ENCODE measurements around the gene ST6GAL1. TPM values are rescaled to one million over a fixed set of nuclear protein-coding genes. Genes with fewer than 3 reads are reported as not detected.
A peak's percentile ranks its signal among the peaks of the same experiment; 100 is the strongest.

The ST6GAL1 gene
- total and polyA plus RNA-seq, 4 donors, result 15.1 to 113 (median 60.4) TPM

- Histone ChIP-seq H3K4me1 (ENCODE audit: control insufficient read depth in 5 of 5, insufficient read depth in 5 of 5, low read length in 5 of 5) (no peaks in the 10 kb centered on the region), H3K27me3 (ENCODE audit: control insufficient read depth in 3 of 3, insufficient read depth in 3 of 3, low read length in 2 of 3) (no peaks in the 10 kb centered on the region), H3K4me3 (no peak overlapping the region), H3K36me3 (ENCODE audit: control insufficient read depth in 4 of 4, insufficient read depth in 4 of 4, low read length in 4 of 4) (no peaks in the 10 kb centered on the region), H3K9ac (ENCODE audit: insufficient read depth in 1 of 2, low read length in 2 of 2) (no peak overlapping the region), H3K27ac (ENCODE audit: low read depth in 1 of 2, low read length in 1 of 2) (no peak overlapping the region), H3K9me3 (ENCODE audit: control insufficient read depth in 4 of 4, insufficient read depth in 3 of 4, low read length in 3 of 4) (no peaks in the 10 kb centered on the region)
- WGBS, 2 donors, result 77 to 94% methylated on average over 1 of the region's 1 CpG
- ATAC-seq (ENCODE audit: insufficient read depth, low FRiP score) (no peak), DNase-seq (no peak)
- TF ChIP-seq, protein P1, sequence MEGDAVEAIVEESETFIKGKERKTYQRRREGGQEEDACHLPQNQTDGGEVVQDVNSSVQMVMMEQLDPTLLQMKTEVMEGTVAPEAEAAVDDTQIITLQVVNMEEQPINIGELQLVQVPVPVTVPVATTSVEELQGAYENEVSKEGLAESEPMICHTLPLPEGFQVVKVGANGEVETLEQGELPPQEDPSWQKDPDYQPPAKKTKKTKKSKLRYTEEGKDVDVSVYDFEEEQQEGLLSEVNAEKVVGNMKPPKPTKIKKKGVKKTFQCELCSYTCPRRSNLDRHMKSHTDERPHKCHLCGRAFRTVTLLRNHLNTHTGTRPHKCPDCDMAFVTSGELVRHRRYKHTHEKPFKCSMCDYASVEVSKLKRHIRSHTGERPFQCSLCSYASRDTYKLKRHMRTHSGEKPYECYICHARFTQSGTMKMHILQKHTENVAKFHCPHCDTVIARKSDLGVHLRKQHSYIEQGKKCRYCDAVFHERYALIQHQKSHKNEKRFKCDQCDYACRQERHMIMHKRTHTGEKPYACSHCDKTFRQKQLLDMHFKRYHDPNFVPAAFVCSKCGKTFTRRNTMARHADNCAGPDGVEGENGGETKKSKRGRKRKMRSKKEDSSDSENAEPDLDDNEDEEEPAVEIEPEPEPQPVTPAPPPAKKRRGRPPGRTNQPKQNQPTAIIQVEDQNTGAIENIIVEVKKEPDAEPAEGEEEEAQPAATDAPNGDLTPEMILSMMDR (IDR thresholded peaks at IDR 0.05; ENCODE audit: control extremely low read depth, extremely low read depth), result no peak
These were observed 179.8 kb downstream of the ST6GAL1 start for GRCh38 chr3:187110156-187110555.

- H3K27me3 ChIP-seq (ENCODE audit: control insufficient read depth in 3 of 3, insufficient read depth in 3 of 3, low read length in 2 of 3), result no peaks in the 10 kb centered on the region
- ATAC-seq (ENCODE audit: insufficient read depth, low FRiP score) (no peak), DNase-seq (peak in 2 of 3 donors; percentile 13 to 19)
These were observed 182.8 kb downstream of the ST6GAL1 start for GRCh38 chr3:187112934-187113793.

GRCh38 chr3:187114511-187114910, 184.2 kb downstream of the ST6GAL1 start:
- TF ChIP-seq, protein P1 (IDR thresholded peaks at IDR 0.05; ENCODE audit: control extremely low read depth, extremely low read depth), result no peak
- 98% methylated on average over 2 of the region's 2 CpGs for WGBS, 2 donors
- DNase-seq (no peak), ATAC-seq (ENCODE audit: insufficient read depth, low FRiP score) (no peak)
- H3K9ac ChIP-seq (ENCODE audit: insufficient read depth in 1 of 2, low read length in 2 of 2), result no peak overlapping the region
- H3K27me3 ChIP-seq (ENCODE audit: control insufficient read depth in 3 of 3, insufficient read depth in 3 of 3, low read length in 2 of 3), result no peaks in the 10 kb centered on the region
- no peak overlapping the region for H3K27ac ChIP-seq (ENCODE audit: low read depth in 1 of 2, low read length in 1 of 2)
- no peaks in the 10 kb centered on the region for H3K4me1 ChIP-seq (ENCODE audit: control insufficient read depth in 5 of 5, insufficient read depth in 5 of 5, low read length in 5 of 5)
- no peak overlapping the region for H3K4me3 ChIP-seq
- H3K36me3 ChIP-seq (ENCODE audit: control insufficient read depth in 4 of 4, insufficient read depth in 4 of 4, low read length in 4 of 4), result no peaks in the 10 kb centered on the region
- no peaks in the 10 kb centered on the region for H3K9me3 ChIP-seq (ENCODE audit: control insufficient read depth in 4 of 4, insufficient read depth in 3 of 4, low read length in 3 of 4)

More at GRCh38 chr3:187112934-187113793, 182.8 kb downstream of the ST6GAL1 start:
- no peaks in the 10 kb centered on the region for H3K36me3 ChIP-seq (ENCODE audit: control insufficient read depth in 4 of 4, insufficient read depth in 4 of 4, low read length in 4 of 4)
- H3K9ac ChIP-seq (ENCODE audit: insufficient read depth in 1 of 2, low read length in 2 of 2), result no peak overlapping the region
- no peak overlapping the region for H3K27ac ChIP-seq (ENCODE audit: low read depth in 1 of 2, low read length in 1 of 2)
- TF ChIP-seq, protein P1 (IDR thresholded peaks at IDR 0.05; ENCODE audit: control extremely low read depth, extremely low read depth), result peak; percentile 35
- H3K4me3 ChIP-seq, result no peak overlapping the region
- H3K4me1 ChIP-seq (ENCODE audit: control insufficient read depth in 5 of 5, insufficient read depth in 5 of 5, low read length in 5 of 5), result no peaks in the 10 kb centered on the region
- 32 to 46% methylated on average over 2 of the region's 2 CpGs for WGBS, 2 donors
- no peaks in the 10 kb centered on the region for H3K9me3 ChIP-seq (ENCODE audit: control insufficient read depth in 4 of 4, insufficient read depth in 3 of 4, low read length in 3 of 4)

All from lung (tissue), 12 donors.